Coronary artery (tissue), 2 donors: ENCODE data around the gene ZNF469.

Experiments used
- DNase-seq: peaks from one replicate; pipeline ENCODE4 v3.0.0-alpha.2; 2017; ENCODE audit warnings: low spot score
- H3K27ac ChIP-seq, 2 donors: fragments of 200-600 bp; sonication (generic); one replicate each; pipeline ENCODE4 v1.5.1; 2016 to 2019
- H3K4me3 ChIP-seq: fragments of 200-600 bp; sonication (generic); 2 replicates; pipeline ENCODE4 v1.5.1; 2016; ENCODE audit warnings: mild to moderate bottlenecking, moderate library complexity
- TF ChIP-seq, protein P1 (sequence below): fragments of 200-600 bp; sonication (generic); IDR thresholded peaks from one replicate; pipeline ENCODE4 v1.5.1; 2019; ENCODE audit warnings: antibody characterized with exemption

Gene ZNF469

DNA sequence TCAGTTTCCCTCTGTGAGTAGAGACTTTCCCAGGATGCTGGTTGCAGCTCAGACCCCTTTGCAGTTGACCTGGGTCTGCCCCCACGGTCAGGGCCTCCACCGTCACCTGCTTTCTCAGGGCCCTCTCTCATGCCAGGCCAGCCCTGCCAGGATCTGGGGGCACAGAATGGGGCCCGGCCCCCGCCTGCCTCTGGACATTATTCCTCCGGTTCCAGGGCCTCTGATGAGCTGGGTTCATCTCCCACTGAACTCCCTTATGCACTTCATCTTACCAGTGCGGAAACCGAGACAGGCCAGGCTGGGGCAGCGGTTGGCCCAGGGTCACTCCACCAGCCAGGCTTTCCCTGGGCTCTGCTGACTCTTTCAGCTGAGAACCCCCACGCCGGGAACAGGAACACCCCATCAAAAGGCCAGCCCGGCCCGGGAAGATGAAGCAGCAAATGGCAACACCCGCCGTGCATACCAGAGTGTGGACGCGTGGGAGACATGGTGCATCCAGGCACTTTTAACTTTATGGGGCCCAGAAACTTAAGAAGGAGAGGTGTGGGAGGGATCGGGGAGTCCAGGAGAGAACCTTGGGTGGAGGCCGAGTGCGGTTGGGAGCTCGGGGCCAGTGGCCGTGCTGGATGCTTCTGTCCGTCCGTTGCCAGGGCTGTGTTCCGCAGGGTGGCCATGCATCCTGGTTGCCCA, 19.9 kb downstream of the ZNF469 start:
- no peak overlapping the region for H3K4me3 ChIP-seq
- no peak for DNase-seq
- no peak overlapping the region for H3K27ac ChIP-seq
- TF ChIP-seq, protein P1, sequence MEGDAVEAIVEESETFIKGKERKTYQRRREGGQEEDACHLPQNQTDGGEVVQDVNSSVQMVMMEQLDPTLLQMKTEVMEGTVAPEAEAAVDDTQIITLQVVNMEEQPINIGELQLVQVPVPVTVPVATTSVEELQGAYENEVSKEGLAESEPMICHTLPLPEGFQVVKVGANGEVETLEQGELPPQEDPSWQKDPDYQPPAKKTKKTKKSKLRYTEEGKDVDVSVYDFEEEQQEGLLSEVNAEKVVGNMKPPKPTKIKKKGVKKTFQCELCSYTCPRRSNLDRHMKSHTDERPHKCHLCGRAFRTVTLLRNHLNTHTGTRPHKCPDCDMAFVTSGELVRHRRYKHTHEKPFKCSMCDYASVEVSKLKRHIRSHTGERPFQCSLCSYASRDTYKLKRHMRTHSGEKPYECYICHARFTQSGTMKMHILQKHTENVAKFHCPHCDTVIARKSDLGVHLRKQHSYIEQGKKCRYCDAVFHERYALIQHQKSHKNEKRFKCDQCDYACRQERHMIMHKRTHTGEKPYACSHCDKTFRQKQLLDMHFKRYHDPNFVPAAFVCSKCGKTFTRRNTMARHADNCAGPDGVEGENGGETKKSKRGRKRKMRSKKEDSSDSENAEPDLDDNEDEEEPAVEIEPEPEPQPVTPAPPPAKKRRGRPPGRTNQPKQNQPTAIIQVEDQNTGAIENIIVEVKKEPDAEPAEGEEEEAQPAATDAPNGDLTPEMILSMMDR = no peak

DNA sequence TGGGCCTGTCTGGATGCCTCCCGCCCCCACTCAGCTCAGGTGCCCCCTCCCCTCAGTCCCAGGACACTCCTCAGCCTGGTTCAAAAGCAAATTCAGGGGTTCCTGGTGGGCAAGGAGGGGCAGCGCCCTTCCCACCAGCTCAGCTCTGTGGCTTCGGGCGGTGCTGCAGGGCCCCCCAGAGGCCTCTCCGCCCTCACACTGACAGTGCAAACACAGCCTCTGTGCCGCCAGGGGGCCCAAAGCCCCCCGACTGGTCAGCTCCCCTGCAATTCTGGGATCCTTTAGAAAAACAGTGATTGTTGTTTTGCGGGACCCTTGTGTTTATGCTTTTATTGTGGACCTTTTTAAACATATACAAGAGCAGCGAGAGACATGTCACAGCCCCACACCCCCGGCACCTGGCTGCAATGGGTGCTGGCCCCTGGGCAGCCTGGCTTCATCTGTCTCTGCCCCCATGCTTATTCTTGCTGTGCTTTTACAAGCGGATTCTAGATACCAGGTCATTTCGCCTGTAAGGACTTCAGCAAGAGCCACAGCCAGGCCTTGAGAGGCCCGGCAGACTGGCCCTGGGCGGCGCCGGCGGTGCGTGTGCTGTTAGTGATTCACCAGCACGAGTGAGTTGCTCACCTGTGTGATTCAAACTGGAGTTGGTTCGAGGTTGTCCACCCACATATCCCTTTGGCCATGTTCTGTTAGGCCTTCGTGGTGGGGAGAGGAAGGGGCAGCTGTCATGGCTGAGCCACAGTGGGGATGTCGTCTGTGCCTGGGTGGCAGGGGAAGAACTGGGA, 21.2 kb downstream of the ZNF469 start:
- Histone ChIP-seq H3K27ac (no peak overlapping the region), H3K4me3 (no peak overlapping the region)
- TF ChIP-seq, protein P1 = no peak
- DNase-seq = no peak

DNA sequence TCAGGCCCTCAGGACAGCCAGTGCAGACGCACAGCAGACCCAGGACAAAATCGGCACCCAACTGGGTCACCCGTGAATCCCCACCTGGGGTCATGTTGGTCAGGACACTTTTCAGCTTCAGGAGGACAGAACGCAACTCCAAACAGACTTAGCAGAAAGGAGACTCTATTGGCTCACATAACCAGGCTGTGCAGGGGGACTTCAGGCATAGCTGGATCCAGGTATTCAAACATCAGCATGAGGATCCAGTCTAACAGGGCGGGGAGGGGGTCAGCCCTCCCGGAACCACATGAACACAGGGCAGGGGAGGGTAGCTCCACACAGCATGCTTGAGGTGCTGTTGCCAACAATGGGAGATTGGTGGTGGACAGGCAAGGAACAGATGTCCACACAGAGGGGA, 22.0 kb downstream of the ZNF469 start:
- DNase-seq = no peak
- TF ChIP-seq, protein P1 = no peak
- peak overlapping the region in 1 of 2 donors; percentile 47 for H3K27ac ChIP-seq
- H3K4me3 ChIP-seq = no peak overlapping the region

DNA sequence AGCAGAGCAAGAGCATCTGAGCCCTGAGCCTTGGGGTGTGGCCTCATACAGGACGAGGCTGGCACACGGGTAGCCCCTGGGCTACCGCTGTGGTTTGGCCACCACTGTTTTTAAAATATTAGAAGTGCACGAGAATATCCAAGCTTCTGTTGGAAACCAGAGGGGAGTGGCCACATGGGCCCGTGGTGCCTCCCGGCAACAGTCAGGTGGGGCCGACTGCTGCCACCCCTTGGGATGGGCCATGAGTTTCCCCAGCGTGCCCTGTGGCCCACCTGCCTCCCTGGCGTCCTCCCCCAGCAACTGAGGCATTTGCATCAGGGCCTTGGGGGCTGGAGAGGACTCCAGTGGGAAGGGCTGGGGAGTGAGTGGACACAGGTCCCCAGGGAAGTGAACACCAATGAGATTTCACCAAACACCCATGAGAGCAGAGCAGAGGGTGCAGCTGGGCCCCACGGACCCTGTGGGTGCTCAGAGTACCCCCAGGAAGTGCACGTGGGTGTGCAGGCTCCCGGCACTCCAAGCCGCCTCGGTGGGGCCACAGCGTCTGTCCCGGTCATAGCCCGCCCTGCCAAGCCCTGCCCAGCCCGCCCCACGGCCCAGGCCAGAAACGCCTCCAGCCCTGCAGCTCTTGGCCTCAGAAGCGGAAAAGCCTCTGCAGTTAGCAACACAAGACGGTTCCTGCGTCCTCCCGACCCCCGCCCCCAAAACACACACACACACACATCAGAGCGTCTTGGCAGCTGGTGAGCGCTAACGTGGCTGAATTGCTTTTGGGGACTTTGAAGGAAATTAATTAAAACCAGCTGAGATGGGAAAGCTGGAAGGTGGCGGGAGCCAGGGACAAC, 22.7 kb downstream of the ZNF469 start:
- DNase-seq = no peak
- TF ChIP-seq, protein P1 = no peak
- Histone ChIP-seq H3K27ac (peak overlapping the region in 1 of 2 donors; percentile 47), H3K4me3 (peak overlapping the region; percentile 60)

- Histone ChIP-seq H3K27ac (no peak overlapping the region), H3K4me3 (peak overlapping the region; percentile 60)
- no peak for DNase-seq
- TF ChIP-seq, protein P1 = no peak
Measured at GRCh38 chr16:88406096-88407041, 23.6 kb downstream of the ZNF469 start.

DNA sequence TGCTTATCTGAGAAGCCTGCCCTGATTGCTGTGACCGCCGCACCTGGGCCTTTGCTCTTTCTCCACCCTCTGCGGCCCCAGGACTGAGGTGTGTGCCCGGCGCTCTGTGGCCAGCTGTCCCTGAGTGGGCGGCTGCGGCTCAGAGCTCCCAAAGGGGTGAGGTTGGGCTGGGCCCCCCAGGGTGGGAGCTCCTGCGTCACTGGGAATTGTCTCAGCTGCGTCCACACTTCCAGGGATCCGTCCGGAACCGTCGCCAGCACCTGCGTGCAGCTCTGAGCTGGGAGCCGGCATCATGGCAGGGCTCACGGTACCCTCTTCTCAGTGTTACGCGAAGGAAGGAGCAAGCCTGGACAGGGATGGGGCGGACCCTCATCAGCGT, 24.3 kb downstream of the ZNF469 start:
- Histone ChIP-seq H3K4me3 (no peak overlapping the region), H3K27ac (no peak overlapping the region)
- TF ChIP-seq, protein P1 = no peak
- DNase-seq = no peak
